ENCODE measurements around the gene UCK2. TPM values are rescaled to one million over a fixed set of nuclear protein-coding genes. Genes with fewer than 3 reads are reported as not detected.

UCK2 gene
- total RNA-seq, 2 experiments from 2014 or later = 15.0 to 15.3 TPM

DNA sequence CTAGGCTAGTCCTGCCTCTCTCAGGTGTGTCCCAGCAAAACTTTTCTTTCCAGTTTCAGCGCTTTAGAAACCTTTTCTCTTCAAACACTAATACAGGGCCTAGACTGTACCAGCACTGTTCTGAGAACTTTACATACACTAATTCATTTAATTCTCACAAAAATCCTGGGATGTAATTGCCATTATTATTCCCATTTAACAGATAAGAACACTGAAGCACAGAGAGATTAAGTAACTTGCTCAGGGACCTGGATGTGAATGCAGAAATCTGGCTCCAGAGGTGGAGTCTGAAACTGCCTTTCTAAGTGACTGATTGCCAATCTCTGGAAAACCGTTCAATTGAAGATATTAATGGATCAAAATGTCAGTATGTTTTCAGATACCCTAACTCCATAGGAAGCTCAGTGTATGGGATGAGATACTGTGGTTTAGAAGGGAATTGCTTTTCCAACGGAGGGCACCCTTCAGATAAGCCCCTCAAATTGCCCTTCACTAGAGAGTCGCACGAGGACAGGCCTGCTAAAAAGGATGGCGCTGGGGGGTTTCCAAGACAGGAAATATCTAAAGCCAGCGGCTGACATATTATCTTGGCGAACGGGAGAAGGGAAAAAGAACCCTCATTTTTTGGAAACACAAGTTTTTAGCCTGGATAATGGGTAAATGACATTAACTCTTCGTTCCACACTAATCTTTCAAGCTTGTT, 698 bp upstream of the UCK2 start:
- Mint-ChIP-seq H3K36me3 (peaks cover 4% of the 10 kb centered on the region), H3K27me3 (peaks cover 3% of the 10 kb centered on the region), H3K4me3 (peak overlapping the region; percentile 66), H3K9me3 (no peaks in the 10 kb centered on the region), H3K4me1 (peaks cover 16% of the 10 kb centered on the region), H3K27ac (peak overlapping the region; percentile 45)
- no peak for ATAC-seq (ENCODE audit: low read depth)
- POLR2A ChIA-PET = interaction anchor here (1.2 to 2.3 kb wide), 2 partner anchors 58 to 129 kb away, joined by 5 to 7 read pairs; partner anchors contain the start of genes ALDH9A1 and TMCO1
- no peak for DNase-seq

DNA sequence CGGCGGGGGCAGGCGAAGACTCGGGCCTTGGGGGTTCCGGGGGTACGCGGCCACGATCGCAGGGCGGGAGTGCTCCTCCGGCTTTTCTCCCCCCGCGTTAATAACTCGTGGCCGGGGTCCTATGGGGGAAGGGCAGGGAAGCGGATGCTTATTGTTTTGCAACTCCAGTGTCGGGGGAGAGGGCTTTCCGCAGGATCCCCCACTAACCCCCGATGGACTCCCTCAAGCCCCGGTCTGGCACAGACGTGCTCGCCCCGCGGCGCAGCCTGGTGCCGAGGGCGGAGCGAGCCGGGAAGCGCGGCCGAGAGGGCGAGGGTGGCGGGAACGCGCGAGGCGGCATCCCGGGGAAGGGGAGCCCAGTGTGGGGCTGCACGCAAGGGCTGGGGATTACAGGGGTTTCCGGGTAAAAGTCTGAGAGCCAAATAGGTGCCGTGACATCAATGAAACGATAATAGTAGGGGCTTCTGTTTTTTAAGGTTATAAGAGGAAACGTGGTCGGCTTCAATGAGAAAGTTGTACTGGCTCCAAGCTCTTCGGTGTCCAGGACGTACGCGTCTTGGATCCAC, 772 bp downstream of the UCK2 start:
- Mint-ChIP-seq H3K4me1 (peaks cover 17% of the 10 kb centered on the region), H3K27me3 (peaks cover 3% of the 10 kb centered on the region), H3K9me3 (no peaks in the 10 kb centered on the region), H3K4me3 (peak overlapping the region; percentile 91), H3K27ac (peak overlapping the region; percentile 67), H3K36me3 (peaks cover 4% of the 10 kb centered on the region)
- DNase-seq (peak; percentile 74), ATAC-seq (ENCODE audit: low read depth) (peak; percentile 41)
- POLR2A ChIA-PET = interaction anchor here (0.7 to 2.3 kb wide), 5 partner anchors 15 to 131 kb away, joined by 3 to 12 read pairs (median 5); partner anchors contain the start of genes ALDH9A1 and TMCO1

- H3K4me3 Mint-ChIP-seq = peak overlapping the region; percentile 91
These were observed 1.4 kb downstream of the UCK2 start for GRCh38 chr1:165828669-165829329.

DNA sequence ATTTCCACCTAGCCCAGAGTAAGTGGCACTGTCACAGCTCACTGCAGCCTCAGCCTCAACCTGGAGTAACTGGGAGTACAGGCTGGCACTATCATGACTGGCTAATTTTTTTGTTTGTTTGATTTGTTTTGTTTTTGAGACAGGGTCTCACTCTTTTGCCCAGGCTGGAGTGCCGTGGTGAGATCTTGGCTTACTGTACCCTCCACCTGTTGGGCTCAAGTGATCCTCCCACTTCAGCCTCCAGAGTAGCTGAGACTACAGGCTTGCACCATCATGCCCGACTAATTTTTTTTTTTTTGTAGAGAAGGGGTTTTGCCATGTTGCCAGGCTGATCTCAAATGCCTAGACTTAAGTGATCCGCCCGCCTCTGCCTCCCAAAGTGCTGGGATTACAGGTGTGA, 2.5 kb downstream of the UCK2 start:
- POLR2A ChIA-PET = interaction anchor here (1.1 to 2.0 kb wide), 2 partner anchors 8 to 13 kb away, joined by 3 to 5 read pairs; no protein-coding TSS in a partner anchor

More at GRCh38 chr1:165828669-165829329, 1.4 kb downstream of the UCK2 start:
- peaks cover 21% of the 10 kb centered on the region for H3K4me1 Mint-ChIP-seq
- peaks cover 4% of the 10 kb centered on the region for H3K36me3 Mint-ChIP-seq
- ATAC-seq (ENCODE audit: low read depth) = no peak
- H3K9me3 Mint-ChIP-seq = no peaks in the 10 kb centered on the region
- peaks cover 3% of the 10 kb centered on the region for H3K27me3 Mint-ChIP-seq
- POLR2A ChIA-PET = interaction anchor here (0.7 to 2.3 kb wide), 6 partner anchors 9 to 131 kb away, joined by 3 to 12 read pairs (median 4); partner anchors contain the start of genes ALDH9A1 and TMCO1
- peak overlapping the region; percentile 67 for H3K27ac Mint-ChIP-seq
- DNase-seq = peak; percentile 31

DNA sequence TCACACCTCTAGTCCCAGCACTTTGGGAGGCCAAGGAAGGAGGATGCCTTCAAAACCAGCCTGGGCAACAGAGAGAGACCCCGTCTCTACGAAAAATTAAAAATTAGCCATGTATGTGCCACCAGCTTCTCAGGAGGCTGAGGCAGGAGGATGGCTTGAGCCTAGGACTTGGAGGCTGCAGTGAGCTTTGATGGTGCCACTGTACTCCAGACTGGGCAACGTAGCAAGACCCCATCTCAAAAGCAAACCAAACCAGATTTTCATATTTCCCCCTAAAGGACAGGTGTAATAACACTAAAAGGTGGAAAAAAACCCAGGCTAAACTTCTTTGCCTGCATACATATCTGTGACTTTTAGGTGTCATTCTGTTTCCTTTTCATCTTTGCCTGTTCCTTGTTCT, 3.7 kb downstream of the UCK2 start:
- no peaks in the 10 kb centered on the region for H3K27me3 Mint-ChIP-seq
- peaks cover 23% of the 10 kb centered on the region for H3K4me1 Mint-ChIP-seq
- peaks cover 4% of the 10 kb centered on the region for H3K36me3 Mint-ChIP-seq
- no peak overlapping the region for H3K27ac Mint-ChIP-seq
- no peak for DNase-seq
- ATAC-seq (ENCODE audit: low read depth) = no peak
- no peaks in the 10 kb centered on the region for H3K9me3 Mint-ChIP-seq
- POLR2A ChIA-PET = no interaction called here
- H3K4me3 Mint-ChIP-seq = no peak overlapping the region

More for the DNA sequence above, 2.5 kb downstream of the UCK2 start:
- no peak overlapping the region for H3K4me3 Mint-ChIP-seq
- DNase-seq (no peak), ATAC-seq (ENCODE audit: low read depth) (no peak)
- H3K36me3 Mint-ChIP-seq = peaks cover 4% of the 10 kb centered on the region
- no peak overlapping the region for H3K27ac Mint-ChIP-seq
- peaks cover 23% of the 10 kb centered on the region for H3K4me1 Mint-ChIP-seq
- no peaks in the 10 kb centered on the region for H3K27me3 Mint-ChIP-seq
- no peaks in the 10 kb centered on the region for H3K9me3 Mint-ChIP-seq

DNA sequence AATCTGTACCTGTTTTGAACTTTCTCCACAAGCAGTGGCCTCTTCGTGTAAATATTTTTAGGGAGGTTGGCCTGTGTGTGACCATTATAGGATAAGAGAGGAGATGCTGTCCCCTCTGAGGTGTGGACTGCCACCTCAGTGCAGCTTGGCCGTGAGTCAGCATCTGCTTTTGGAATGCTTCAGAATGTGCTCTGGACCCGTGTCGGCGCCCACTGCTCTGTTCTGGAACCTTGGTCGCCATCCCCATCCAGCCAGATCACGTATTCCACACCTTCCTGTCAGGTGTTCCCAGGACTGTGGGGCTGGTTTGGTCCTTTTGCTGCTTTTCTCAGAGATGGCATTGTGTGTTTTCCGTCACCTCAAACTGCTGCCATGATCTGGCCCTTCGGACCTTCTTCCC, 5.5 kb downstream of the UCK2 start:
- ATAC-seq (ENCODE audit: low read depth) (no peak), DNase-seq (no peak)
- Mint-ChIP-seq H3K4me1 (peaks cover 20% of the 10 kb centered on the region), H3K27me3 (no peaks in the 10 kb centered on the region), H3K9me3 (no peaks in the 10 kb centered on the region), H3K36me3 (peaks cover 4% of the 10 kb centered on the region), H3K27ac (no peak overlapping the region), H3K4me3 (no peak overlapping the region)
- POLR2A ChIA-PET = no interaction called here

DNA sequence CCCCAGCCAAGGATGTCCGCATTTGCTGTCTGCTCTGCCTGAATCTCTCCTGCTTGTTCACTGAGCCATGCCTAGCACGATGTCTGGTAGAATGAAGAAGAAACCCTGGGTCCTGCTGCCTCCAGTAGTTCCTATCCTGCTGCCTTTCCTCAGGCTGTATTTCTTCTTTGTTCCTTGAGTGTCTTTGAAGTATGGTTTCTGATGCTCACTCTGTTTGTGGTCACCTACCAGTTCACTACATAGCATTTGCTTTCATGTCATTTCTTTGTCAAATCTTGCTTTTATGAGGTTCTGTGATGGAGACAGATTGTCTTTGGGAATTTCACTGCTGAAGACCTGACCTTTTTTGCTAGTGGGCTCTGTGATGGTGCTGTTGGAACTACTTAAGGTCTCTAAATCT, 5.9 kb downstream of the UCK2 start:
- no peak for ATAC-seq (ENCODE audit: low read depth)
- H3K9me3 Mint-ChIP-seq = no peaks in the 10 kb centered on the region
- no peaks in the 10 kb centered on the region for H3K27me3 Mint-ChIP-seq
- peaks cover 23% of the 10 kb centered on the region for H3K4me1 Mint-ChIP-seq
- H3K4me3 Mint-ChIP-seq = no peak overlapping the region
- POLR2A ChIA-PET = no interaction called here
- peaks cover 6% of the 10 kb centered on the region for H3K36me3 Mint-ChIP-seq
- no peak overlapping the region for H3K27ac Mint-ChIP-seq
- no peak for DNase-seq

- Mint-ChIP-seq H3K4me1 (peaks cover 19% of the 10 kb centered on the region), H3K4me3 (no peak overlapping the region), H3K27ac (no peak overlapping the region), H3K9me3 (no peaks in the 10 kb centered on the region), H3K36me3 (peaks cover 6% of the 10 kb centered on the region), H3K27me3 (no peaks in the 10 kb centered on the region)
- DNase-seq (no peak), ATAC-seq (ENCODE audit: low read depth) (no peak)
- POLR2A ChIA-PET = no interaction called here
These were observed 6.8 kb downstream of the UCK2 start for GRCh38 chr1:165834229-165834628.

- no peak overlapping the region for H3K4me3 Mint-ChIP-seq
- H3K27me3 Mint-ChIP-seq = no peaks in the 10 kb centered on the region
- no peak for DNase-seq
- peaks cover 18% of the 10 kb centered on the region for H3K4me1 Mint-ChIP-seq
- POLR2A ChIA-PET = no interaction called here
- H3K27ac Mint-ChIP-seq = no peak overlapping the region
- peaks cover 4% of the 10 kb centered on the region for H3K36me3 Mint-ChIP-seq
- ATAC-seq (ENCODE audit: low read depth) = no peak
- no peaks in the 10 kb centered on the region for H3K9me3 Mint-ChIP-seq
These were observed 7.5 kb downstream of the UCK2 start for GRCh38 chr1:165834881-165835280.

GRCh38 chr1:165836664-165837482, 9.5 kb downstream of the UCK2 start:
- Mint-ChIP-seq H3K4me3 (no peak overlapping the region), H3K9me3 (no peaks in the 10 kb centered on the region), H3K4me1 (peaks cover 21% of the 10 kb centered on the region), H3K27ac (no peak overlapping the region), H3K27me3 (no peaks in the 10 kb centered on the region), H3K36me3 (peaks cover 2% of the 10 kb centered on the region)
- no peak for DNase-seq
- POLR2A ChIA-PET = interaction anchor here (1.3 kb wide), 1 partner anchor 7 kb away, joined by 3 read pairs; no protein-coding TSS in a partner anchor
- no peak for ATAC-seq (ENCODE audit: low read depth)

DNA sequence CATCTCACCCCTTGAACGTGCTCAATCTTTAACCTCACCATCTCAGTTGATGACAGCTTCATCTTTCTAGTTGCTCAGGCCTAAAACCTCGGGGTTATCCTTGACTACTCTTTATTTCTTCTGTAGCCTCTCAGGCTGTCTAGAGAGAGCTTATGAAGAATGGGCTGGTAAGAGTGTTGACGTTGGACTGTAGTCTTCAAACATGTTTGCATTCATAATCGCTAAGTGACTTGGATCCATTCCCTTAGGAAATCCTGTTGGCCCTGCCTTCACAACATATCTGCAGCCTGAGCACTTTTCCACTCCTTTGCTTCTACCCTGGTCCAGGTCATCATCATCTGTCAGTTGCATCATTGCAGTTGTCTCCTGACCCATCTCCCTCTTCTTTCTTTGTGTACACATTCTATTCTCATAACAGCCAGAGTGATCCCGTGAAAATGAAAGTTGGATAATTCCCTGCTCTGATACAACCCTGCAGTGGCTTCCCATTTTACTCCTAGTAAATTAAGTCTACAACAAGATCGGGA, 10.5 kb downstream of the UCK2 start:
- Mint-ChIP-seq H3K27me3 (no peaks in the 10 kb centered on the region), H3K9me3 (no peaks in the 10 kb centered on the region), H3K36me3 (peaks cover 2% of the 10 kb centered on the region), H3K4me1 (peaks cover 32% of the 10 kb centered on the region), H3K4me3 (no peak overlapping the region), H3K27ac (no peak overlapping the region)
- DNase-seq (no peak), ATAC-seq (ENCODE audit: low read depth) (no peak)
- POLR2A ChIA-PET = interaction anchor here (1.3 kb wide), 1 partner anchor 8 kb away, joined by 3 read pairs; no protein-coding TSS in a partner anchor

DNA sequence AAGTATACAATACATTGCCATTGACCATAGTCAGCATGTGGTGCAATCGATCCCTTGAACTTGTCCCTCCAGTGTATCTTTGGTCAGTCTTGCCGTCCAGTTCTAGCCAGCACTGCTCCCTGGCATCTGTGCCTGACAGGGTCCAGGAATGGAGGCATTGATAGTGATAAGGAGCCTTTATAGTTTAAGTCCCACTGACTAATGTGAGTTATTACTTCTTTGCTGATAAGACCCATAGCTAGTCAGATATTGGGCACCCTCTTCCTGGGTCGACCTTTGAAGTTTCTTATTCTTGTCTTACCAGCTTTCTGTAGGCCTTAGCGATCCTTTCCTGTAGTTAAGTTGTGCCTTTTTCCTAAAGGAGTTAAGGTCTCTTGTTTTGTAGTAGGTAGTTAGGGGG, 13.0 kb downstream of the UCK2 start:
- no peak overlapping the region for H3K4me3 Mint-ChIP-seq
- peaks cover 2% of the 10 kb centered on the region for H3K36me3 Mint-ChIP-seq
- DNase-seq = no peak
- H3K27me3 Mint-ChIP-seq = no peaks in the 10 kb centered on the region
- no peaks in the 10 kb centered on the region for H3K9me3 Mint-ChIP-seq
- H3K27ac Mint-ChIP-seq = no peak overlapping the region
- H3K4me1 Mint-ChIP-seq = peaks cover 33% of the 10 kb centered on the region
- ATAC-seq (ENCODE audit: low read depth) = no peak
- POLR2A ChIA-PET = no interaction called here

GRCh38 chr1:165841582-165842017, 14.2 kb downstream of the UCK2 start:
- DNase-seq = no peak
- no peak overlapping the region for H3K27ac Mint-ChIP-seq
- H3K4me1 Mint-ChIP-seq = peaks cover 39% of the 10 kb centered on the region
- POLR2A ChIA-PET = no interaction called here
- H3K4me3 Mint-ChIP-seq = no peak overlapping the region
- H3K9me3 Mint-ChIP-seq = no peaks in the 10 kb centered on the region
- no peak for ATAC-seq (ENCODE audit: low read depth)
- H3K27me3 Mint-ChIP-seq = no peaks in the 10 kb centered on the region
- H3K36me3 Mint-ChIP-seq = peaks cover 2% of the 10 kb centered on the region

All from activated naive CD8-positive, alpha-beta T cell treated with anti-CD3 and anti-CD28 coated beads, Interleukin-2, amount 10 ng/mL, durations not matched to agents 7 days and 5 days (primary cell).